HL-60 (cell line): Measurements from ENCODE around the gene PTTG1.

ENCODE experiments used
- DNase-seq, 2 experiments: peaks; one replicate each; pipeline ENCODE4 v3.0.0-alpha.2; 2010 to 2020; ENCODE audit warnings: low read depth in 1 of 2, low spot score in 1 of 2
- H3K27ac ChIP-seq: fragments of 250-450 bp; sonication (Bioruptor Pico); replicated peaks from 2 replicates; pipeline ENCODE4 v1.5.1; 2020; ENCODE audit warnings: mild to moderate bottlenecking, moderate library complexity
- H3K27me3 ChIP-seq: fragments of 250-450 bp; sonication (Bioruptor Pico); 2 replicates; pipeline ENCODE4 v1.5.1; 2021; ENCODE audit warnings: mild to moderate bottlenecking, moderate library complexity; ENCODE audit not compliant: insufficient read depth, poor library complexity, severe bottlenecking
- H3K4me3 ChIP-seq: replicated peaks from 2 replicates; pipeline ENCODE4 v1.5.1; 2011; ENCODE audit warnings: mild to moderate bottlenecking, control low read depth, low read length; ENCODE audit not compliant: insufficient read depth
- GABPA ChIP-seq: IDR thresholded peaks from 2 replicates; pipeline ENCODE4 v1.6.1; 2012; ENCODE audit warnings: low read depth
- POLR2AphosphoS5 ChIP-seq: IDR thresholded peaks from 2 replicates; pipeline ENCODE4 v1.6.1; 2012; ENCODE audit warnings: low read depth
- SPI1 ChIP-seq: IDR thresholded peaks from 2 replicates; pipeline ENCODE4 v1.6.1; 2012; ENCODE audit warnings: low read depth, mild to moderate bottlenecking, borderline replicate concordance
- TF ChIP-seq, protein P1 (sequence below): IDR thresholded peaks from 2 replicates; pipeline ENCODE4 v1.6.1; 2012; ENCODE audit warnings: low read depth; ENCODE audit not compliant: insufficient replicate concordance
- TF ChIP-seq, protein P2 (sequence below): IDR thresholded peaks from one replicate; pipeline ENCODE4 v1.5.1; 2011; ENCODE audit warnings: low read length, control low read depth, inconsistent platforms; ENCODE audit not compliant: insufficient read depth

PTTG1 gene

DNA sequence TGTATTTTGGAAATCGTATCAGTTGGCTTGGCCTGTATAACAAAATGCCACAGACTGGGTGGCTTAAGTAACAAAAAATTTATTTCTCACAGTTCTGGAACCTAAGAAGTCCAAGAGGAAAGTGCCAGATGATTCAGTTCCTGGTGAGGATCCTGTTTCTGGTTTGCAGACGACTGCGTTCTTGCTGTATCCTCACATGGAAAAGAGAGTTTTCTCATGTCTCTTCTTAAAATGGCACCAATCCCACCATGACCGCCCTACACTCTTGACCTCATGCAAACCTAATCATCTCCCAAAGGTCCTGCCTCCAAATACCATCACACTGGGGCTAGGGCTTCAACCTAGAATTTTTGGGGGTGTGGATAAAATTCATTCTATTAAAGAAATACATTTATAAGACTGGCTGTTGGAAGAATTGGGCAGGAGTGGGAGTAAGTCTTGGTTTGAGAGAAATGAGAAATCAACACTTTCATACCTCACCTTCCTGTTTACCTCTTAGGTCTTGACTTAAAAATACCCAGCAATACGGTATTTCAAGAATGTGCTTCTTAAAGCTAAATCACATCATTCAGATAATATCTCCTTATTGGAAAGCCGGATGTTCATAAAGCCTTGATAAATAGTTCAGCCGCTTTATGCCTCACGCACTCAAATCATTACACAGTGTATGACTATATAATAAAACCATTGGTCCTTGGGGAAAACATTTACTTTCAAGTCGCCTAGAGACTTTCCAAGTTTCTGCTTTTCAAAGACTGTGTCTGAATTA lies 28.7 kb downstream of the PTTG1 start:
- H3K4me3 ChIP-seq: no peak overlapping the region

DNA sequence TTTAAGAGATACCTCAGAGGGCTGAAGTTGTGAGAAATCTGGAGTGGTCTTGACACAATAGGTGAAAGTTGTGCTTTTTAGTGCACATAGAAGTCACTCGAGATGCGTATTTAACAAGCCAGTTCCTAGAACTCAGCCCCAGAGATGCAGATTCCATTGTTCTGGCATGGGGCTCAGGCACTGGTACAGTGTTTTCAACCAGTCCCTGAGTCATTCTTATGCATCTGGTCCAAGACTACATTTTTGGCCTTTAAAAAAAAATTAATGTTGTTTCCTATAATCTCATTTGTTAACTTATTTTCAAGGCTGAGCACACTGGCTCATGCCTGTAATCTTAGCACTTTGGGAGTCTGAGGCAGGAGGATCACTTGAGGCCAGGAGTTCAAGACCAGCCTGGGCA lies 29.6 kb downstream of the PTTG1 start:
- Histone ChIP-seq H3K4me3 (no peak overlapping the region), H3K27ac (no peak overlapping the region), H3K27me3 (no peaks in the 10 kb centered on the region)
- TF ChIP-seq SPI1: no peak
- TF ChIP-seq, protein P1, sequence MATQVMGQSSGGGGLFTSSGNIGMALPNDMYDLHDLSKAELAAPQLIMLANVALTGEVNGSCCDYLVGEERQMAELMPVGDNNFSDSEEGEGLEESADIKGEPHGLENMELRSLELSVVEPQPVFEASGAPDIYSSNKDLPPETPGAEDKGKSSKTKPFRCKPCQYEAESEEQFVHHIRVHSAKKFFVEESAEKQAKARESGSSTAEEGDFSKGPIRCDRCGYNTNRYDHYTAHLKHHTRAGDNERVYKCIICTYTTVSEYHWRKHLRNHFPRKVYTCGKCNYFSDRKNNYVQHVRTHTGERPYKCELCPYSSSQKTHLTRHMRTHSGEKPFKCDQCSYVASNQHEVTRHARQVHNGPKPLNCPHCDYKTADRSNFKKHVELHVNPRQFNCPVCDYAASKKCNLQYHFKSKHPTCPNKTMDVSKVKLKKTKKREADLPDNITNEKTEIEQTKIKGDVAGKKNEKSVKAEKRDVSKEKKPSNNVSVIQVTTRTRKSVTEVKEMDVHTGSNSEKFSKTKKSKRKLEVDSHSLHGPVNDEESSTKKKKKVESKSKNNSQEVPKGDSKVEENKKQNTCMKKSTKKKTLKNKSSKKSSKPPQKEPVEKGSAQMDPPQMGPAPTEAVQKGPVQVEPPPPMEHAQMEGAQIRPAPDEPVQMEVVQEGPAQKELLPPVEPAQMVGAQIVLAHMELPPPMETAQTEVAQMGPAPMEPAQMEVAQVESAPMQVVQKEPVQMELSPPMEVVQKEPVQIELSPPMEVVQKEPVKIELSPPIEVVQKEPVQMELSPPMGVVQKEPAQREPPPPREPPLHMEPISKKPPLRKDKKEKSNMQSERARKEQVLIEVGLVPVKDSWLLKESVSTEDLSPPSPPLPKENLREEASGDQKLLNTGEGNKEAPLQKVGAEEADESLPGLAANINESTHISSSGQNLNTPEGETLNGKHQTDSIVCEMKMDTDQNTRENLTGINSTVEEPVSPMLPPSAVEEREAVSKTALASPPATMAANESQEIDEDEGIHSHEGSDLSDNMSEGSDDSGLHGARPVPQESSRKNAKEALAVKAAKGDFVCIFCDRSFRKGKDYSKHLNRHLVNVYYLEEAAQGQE: no peak
- no peak for TF ChIP-seq GABPA
- no peak for TF ChIP-seq POLR2AphosphoS5
- TF ChIP-seq, protein P2, sequence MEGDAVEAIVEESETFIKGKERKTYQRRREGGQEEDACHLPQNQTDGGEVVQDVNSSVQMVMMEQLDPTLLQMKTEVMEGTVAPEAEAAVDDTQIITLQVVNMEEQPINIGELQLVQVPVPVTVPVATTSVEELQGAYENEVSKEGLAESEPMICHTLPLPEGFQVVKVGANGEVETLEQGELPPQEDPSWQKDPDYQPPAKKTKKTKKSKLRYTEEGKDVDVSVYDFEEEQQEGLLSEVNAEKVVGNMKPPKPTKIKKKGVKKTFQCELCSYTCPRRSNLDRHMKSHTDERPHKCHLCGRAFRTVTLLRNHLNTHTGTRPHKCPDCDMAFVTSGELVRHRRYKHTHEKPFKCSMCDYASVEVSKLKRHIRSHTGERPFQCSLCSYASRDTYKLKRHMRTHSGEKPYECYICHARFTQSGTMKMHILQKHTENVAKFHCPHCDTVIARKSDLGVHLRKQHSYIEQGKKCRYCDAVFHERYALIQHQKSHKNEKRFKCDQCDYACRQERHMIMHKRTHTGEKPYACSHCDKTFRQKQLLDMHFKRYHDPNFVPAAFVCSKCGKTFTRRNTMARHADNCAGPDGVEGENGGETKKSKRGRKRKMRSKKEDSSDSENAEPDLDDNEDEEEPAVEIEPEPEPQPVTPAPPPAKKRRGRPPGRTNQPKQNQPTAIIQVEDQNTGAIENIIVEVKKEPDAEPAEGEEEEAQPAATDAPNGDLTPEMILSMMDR: no peak
- no peak for DNase-seq

More for the DNA sequence above, 28.7 kb downstream of the PTTG1 start:
- Histone ChIP-seq H3K27me3 (no peaks in the 10 kb centered on the region), H3K27ac (no peak overlapping the region)
- no peak for DNase-seq
- TF ChIP-seq POLR2AphosphoS5: no peak
- TF ChIP-seq GABPA: no peak
- TF ChIP-seq, protein P2: no peak
- TF ChIP-seq SPI1: no peak
- TF ChIP-seq, protein P1: no peak

DNA sequence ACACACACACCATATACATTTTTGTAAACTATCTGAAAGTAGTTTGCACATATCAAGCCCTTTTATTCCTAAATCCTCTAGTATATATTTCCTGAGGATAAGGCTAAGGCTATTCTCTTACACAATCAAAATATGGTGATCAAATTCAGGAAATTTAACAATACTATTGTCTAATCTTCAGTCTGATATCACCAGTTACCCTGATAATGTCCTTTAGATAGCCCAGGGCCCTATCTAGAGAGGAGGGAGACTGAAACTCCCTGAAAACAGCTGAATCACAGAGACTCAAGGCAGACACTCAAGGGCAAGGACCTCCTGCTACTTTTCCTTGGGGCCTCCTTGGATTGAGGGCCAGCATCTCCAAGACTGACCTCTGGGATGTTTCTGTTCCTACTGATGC lies 30.4 kb downstream of the PTTG1 start:
- no peak overlapping the region for H3K4me3 ChIP-seq
- H3K27me3 ChIP-seq: no peaks in the 10 kb centered on the region
- H3K27ac ChIP-seq: no peak overlapping the region
- TF ChIP-seq SPI1: no peak
- TF ChIP-seq POLR2AphosphoS5: no peak
- no peak for TF ChIP-seq GABPA
- TF ChIP-seq, protein P1: no peak
- TF ChIP-seq, protein P2: no peak
- DNase-seq: no peak
